ENCODE measurements around the gene SPECC1L.

DNA sequence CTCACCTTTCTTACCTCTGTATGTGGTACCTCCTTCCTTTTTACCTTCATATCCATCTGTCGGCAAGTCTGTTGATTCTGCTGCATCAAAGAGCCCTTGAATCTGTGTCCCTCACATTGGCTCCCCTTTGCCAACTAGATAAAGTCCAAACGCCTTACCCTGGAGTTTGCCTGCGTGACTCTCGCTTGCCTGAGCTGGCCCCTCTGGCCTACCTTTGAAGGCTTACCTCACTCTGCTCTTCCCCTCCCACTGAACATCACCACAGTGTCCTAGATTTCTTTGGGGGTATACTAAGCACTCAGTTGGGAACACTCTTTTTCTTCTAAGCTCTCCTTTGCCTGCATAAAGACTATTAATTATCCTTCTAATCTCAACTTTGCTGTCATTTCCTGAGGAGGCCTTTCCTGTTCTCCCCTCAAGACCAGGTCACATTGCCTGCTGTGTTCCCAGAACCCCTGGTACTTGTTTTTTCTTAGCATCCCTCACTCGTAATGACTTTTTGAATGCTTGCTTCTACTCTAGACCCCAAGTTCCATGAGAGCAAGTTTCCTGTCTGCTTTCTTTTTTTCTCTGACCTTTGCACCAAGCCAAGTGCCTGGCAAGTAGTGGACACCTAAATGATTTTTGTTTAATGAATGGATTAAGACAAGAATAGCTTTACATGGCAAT lies 89.0 kb downstream of the SPECC1L start:
- TF ChIP-seq EZH2 (IDR thresholded peaks at IDR 0.05), result no peak
- no peak for TF ChIP-seq POLR2AphosphoS5 (IDR thresholded peaks at IDR 0.05; ENCODE audit: borderline replicate concordance, low read depth, low read length)
- TF ChIP-seq FOXP2 (optimal IDR thresholded peaks at IDR 0.05; ENCODE audit: control extremely low read depth, extremely low read length, insufficient read depth), result no peak
